Daoy (cell line): Measurements from ENCODE around the gene OR2W3. TPM values are rescaled to one million over a fixed set of nuclear protein-coding genes. Genes with fewer than 3 reads are reported as not detected.
A peak's percentile ranks its signal among the peaks of the same experiment; 100 is the strongest.

Source experiments
- DNase-seq: peaks from one replicate; pipeline ENCODE4 v3.0.0-alpha.2; 2015; ENCODE audit warnings: low read depth
- total RNA-seq: library from RNA; depleted of rRNA; stranded (reverse); fragments of >200 nt; shearing (Covaris generic); gene quantifications from 2 replicates; pipeline ENCODE4 v1.2.3, GENCODE V29; 2014; rRNA removed

Gene OR2W3
- total RNA-seq, 1 experiment from 2014 or later: 3.8 TPM

- no peak for DNase-seq
These were observed 24.6 kb downstream of the OR2W3 start, which contains the start of gene OR2T8 for GRCh38 chr1:247919952-247920351. Gene OR2T8 (plus strand): TSS chr1:247920252. CDS start chr1:247921018, 766 bp downstream.

- no peak for DNase-seq
These were observed 28.6 kb downstream of the OR2W3 start for GRCh38 chr1:247923941-247924340.

- peak; percentile 46 for DNase-seq
These were observed 29.5 kb downstream of the OR2W3 start, which contains the start of gene OR2AJ1 for GRCh38 chr1:247924868-247925267. Gene OR2AJ1 (plus strand): TSS chr1:247924889. CDS start chr1:247933769, 8,880 bp downstream.

GRCh38 chr1:247933989-247934388 is 38.6 kb downstream of the OR2W3 start:
- no peak for DNase-seq

- no peak for DNase-seq
These were observed 40.4 kb downstream of the OR2W3 start for GRCh38 chr1:247935781-247936180.

DNA sequence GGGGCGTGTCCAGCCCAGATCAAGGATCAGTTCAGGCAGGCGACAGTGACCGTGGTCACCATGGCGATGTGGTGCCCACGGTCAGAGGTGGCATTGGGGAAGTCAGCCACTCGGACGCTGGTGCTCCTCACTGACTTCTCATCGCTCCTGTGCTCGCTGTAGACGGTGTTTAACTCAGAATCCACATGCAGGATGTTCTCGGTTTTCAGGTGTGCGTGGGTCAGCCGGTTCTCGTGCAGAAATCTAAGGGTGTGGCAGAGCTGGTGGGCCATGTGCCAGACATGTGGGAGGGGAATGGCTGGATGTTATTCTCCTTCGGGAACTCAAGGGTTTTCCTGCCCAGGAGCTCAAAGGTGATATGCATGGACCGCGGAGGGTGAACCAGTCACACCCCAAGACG is 41.0 kb downstream of the OR2W3 start:
- no peak for DNase-seq

DNA sequence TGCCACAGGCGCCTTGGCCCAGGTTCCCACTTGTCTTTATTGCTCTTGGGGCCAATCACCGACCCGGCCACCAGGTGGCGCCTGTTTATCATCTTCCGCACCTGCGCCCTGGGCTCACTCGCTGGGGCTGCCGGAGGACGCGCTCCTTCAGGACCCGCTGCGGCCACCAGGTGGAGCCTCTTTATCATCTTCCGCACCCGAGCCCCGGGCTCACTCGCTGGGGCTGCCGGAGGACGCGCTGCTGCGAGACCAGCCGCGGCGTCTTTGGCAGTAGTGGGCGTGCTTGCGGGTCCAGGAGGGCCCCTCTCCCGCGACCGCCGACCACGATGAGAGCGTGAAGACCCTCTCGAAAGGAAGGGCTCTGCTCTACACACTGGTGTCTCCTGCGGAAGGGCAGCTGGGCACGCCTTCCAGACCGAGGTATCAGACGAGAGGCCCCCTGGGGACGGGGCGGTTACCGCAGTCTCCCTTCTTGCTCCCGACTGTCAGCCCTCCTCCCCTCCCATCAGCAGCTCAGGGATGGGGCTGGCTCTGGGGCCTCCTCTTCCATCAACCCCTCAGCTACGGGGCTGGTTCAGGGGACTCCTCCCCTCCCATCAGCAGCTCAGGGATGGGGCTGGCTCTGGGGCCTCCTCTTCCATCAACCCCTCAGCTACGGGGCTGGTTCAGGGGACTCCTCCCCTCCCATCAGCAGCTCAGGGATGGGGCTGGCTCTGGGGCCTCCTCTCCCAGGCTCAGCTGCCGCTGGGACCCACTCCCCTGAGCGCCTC is 41.8 kb downstream of the OR2W3 start:
- DNase-seq: peak; percentile 92

DNA sequence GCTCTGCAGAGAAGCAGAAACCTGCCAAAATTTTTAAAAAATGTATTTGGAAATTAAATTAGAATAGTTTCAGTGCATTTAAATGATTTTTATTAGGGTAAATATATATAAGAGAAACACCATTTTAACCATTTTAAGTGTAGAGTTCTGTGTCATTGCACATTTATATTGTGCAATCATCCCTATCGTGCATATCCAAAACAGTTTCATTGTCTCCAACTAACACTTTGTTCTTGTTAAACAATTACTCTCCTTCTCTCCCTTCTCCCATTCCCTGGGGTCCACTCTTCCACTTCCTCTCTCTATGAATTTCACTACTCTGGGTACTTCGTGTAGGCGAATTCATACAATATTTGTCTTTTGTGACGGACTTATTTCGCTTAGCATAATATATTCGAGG is 47.2 kb downstream of the OR2W3 start:
- DNase-seq: no peak

Other genes with a start within 250 kb of the OR2W3 start
- gene OR13G1, start 215.8 kb upstream of the OR2W3 start, total RNA-seq: not detected in 2 replicates
- gene OR6F1, start 178.9 kb upstream of the OR2W3 start, total RNA-seq: 0.34 TPM in 1 of 2 replicates, not detected in the other
- gene OR14K1, start 157.0 kb upstream of the OR2W3 start, total RNA-seq: not detected in 2 replicates
- 1.9 TPM in 1 of 2 replicates, not detected in the other for gene OR14A2, start 147.4 kb upstream of the OR2W3 start, total RNA-seq
- not detected in 2 replicates for gene OR1C1, start 135.0 kb upstream of the OR2W3 start, total RNA-seq
- gene OR14A16, start 71.5 kb upstream of the OR2W3 start, total RNA-seq: not detected in 2 replicates
- gene OR11L1, start 53.7 kb upstream of the OR2W3 start, total RNA-seq: 0.11 TPM in 1 of 2 replicates, not detected in the other
- gene TRIM58, start 38.4 kb upstream of the OR2W3 start, total RNA-seq: 29.7 and 33.5 TPM in 2 replicates
- 0.23 and 1.3 TPM in 2 replicates for gene OR2T8, start 24.7 kb downstream of the OR2W3 start, total RNA-seq
- gene OR2AJ1, start 29.3 kb downstream of the OR2W3 start, total RNA-seq: not detected in 2 replicates
- not detected in 2 replicates for gene OR2L8, start 53.3 kb downstream of the OR2W3 start, total RNA-seq
- not detected in 2 replicates for gene OR2AK2, start 69.6 kb downstream of the OR2W3 start, total RNA-seq
- not detected in 2 replicates for gene OR2L5, start 118.1 kb downstream of the OR2W3 start, total RNA-seq
- 0.06 TPM in 1 of 2 replicates, not detected in the other for gene OR2L2, start 134.5 kb downstream of the OR2W3 start, total RNA-seq
- not detected in 2 replicates for gene OR2L3, start 151.2 kb downstream of the OR2W3 start, total RNA-seq
- gene OR2L13, start 199.6 kb downstream of the OR2W3 start, total RNA-seq: 0.06 TPM in 1 of 2 replicates, not detected in the other
- gene OR2M5, start 249.6 kb downstream of the OR2W3 start, total RNA-seq: not detected in 2 replicates